OCI-LY7 (cell line): Measurements from ENCODE around the gene TAF4. TPM values are rescaled to one million over a fixed set of nuclear protein-coding genes. Genes with fewer than 3 reads are reported as not detected.
"Not testable (repeated sequence)": the region's sequence is repeated elsewhere in the genome, so short reads cannot be mapped to it uniquely, and the experiment has no call there.

Experiments
- BruUV-seq: library from RNA; stranded (reverse); fragments of 400-500 nt; replicated peaks from 2 replicates; lab custom pipeline; 2021; lab: Mats Ljungman, UMichigan
- CTCF ChIA-PET: fragments of 300-600 bp; sonication (Branson Sonifier 250); formaldehyde crosslinking; loops from one replicate; lab custom pipeline; 2022; ENCODE audit warnings: antibody characterized with exemption; ENCODE audit not compliant: unreplicated experiment; lab: Charles Lee
- POLR2A ChIA-PET: fragments of 300-600 bp; sonication (Branson Sonifier 250); formaldehyde crosslinking; loops from one replicate; lab custom pipeline; 2022; ENCODE audit warnings: antibody characterized with exemption; lab: Charles Lee
- DNase-seq: peaks from one replicate; pipeline ENCODE4 v3.0.0-alpha.2; 2015; ENCODE audit warnings: low spot score
- H2AFZ ChIP-seq: fragments of 200-600 bp; sonication (generic), shearing (Covaris generic); 2 replicates; pipeline ENCODE4 v1.6.1; 2014; ENCODE audit warnings: mild to moderate bottlenecking, antibody characterized with exemption, low read length, moderate library complexity
- H3K27ac ChIP-seq: fragments of 200-600 bp; sonication (generic); 2 replicates; pipeline ENCODE4 v1.5.1; 2014; ENCODE audit warnings: mixed run types, low read depth, mild to moderate bottlenecking, moderate library complexity, low read length, inconsistent platforms; ENCODE audit not compliant: poor library complexity, severe bottlenecking
- H3K36me3 ChIP-seq: fragments of 200-600 bp; sonication (generic); 2 replicates; pipeline ENCODE4 v1.6.1; 2014; ENCODE audit warnings: mild to moderate bottlenecking, antibody characterized with exemption, low read length, moderate library complexity, mixed read lengths; ENCODE audit not compliant: insufficient read depth
- H3K4me1 ChIP-seq: fragments of 200-600 bp; sonication (generic); 2 replicates; pipeline ENCODE4 v1.5.1; 2014; ENCODE audit warnings: mild to moderate bottlenecking, low read length; ENCODE audit not compliant: insufficient read depth, poor library complexity, severe bottlenecking
- H3K4me2 ChIP-seq: fragments of 200-600 bp; sonication (generic); 2 replicates; pipeline ENCODE4 v1.6.1; 2014; ENCODE audit warnings: mild to moderate bottlenecking, low read length
- H3K4me3 ChIP-seq: fragments of 200-600 bp; sonication (generic); 2 replicates; pipeline ENCODE4 v1.5.1; 2014; ENCODE audit warnings: mild to moderate bottlenecking, low read depth, low read length; ENCODE audit not compliant: poor library complexity, severe bottlenecking
- H3K79me2 ChIP-seq: fragments of 200-600 bp; sonication (generic); 2 replicates; pipeline ENCODE4 v1.6.1; 2016; ENCODE audit warnings: low read depth, mild to moderate bottlenecking, low read length, moderate library complexity, mixed read lengths; ENCODE audit not compliant: insufficient read depth
- H3K9me2 ChIP-seq: fragments of 200-600 bp; sonication (generic); 2 replicates; pipeline ENCODE4 v1.6.1; 2016; ENCODE audit warnings: mild to moderate bottlenecking, low read length, mixed read lengths; ENCODE audit not compliant: insufficient read depth
- H3K9me3 ChIP-seq: fragments of 200-600 bp; sonication (generic); 2 replicates; pipeline ENCODE4 v1.6.1; 2014; ENCODE audit warnings: mild to moderate bottlenecking, mixed run types, low read length, mixed read lengths
- H4K20me1 ChIP-seq: fragments of 200-600 bp; sonication (generic); 2 replicates; pipeline ENCODE4 v1.6.1; 2014; ENCODE audit warnings: mild to moderate bottlenecking, antibody characterized with exemption, low read length, moderate library complexity, mixed read lengths; ENCODE audit not compliant: insufficient read depth
- CTCF ChIP-seq: fragments of 200-600 bp; sonication (generic); conservative IDR thresholded peaks from 2 replicates; pipeline ENCODE4 v1.5.1; 2014; ENCODE audit warnings: mild to moderate bottlenecking, antibody characterized with exemption, low read length, moderate library complexity, mixed read lengths
- EZH2phosphoT487 ChIP-seq: fragments of 200-600 bp; sonication (generic); IDR thresholded peaks from 2 replicates; pipeline ENCODE4 v1.6.1; 2018; ENCODE audit warnings: low read depth, borderline replicate concordance, mild to moderate bottlenecking, mixed run types, antibody characterized with exemption, low read length, moderate library complexity, mixed read lengths
- intact Hi-C: fragments of 100-400 bp; cut with micrococcal nuclease; formaldehyde crosslinking; loops from one replicate; pipeline ENCODE4 v1.10.0; 2022; ENCODE audit not compliant: unreplicated experiment
- total RNA-seq, 2 experiments: library from RNA; depleted of rRNA in 1 of 2; stranded (reverse); fragments of >200 nt in 1 of 2; shearing (Covaris generic) in 1 of 2; gene quantifications; 2 replicates each; pipeline ENCODE4 v1.2.3, GENCODE V29; 2014 to 2022

The TAF4 gene
- total RNA-seq, 2 experiments from 2014 or later: 11.2 to 38.9 TPM

- TF ChIP-seq CTCF: no peak
- no peak for TF ChIP-seq EZH2phosphoT487
- H3K79me2 ChIP-seq: no peaks in the 10 kb centered on the region
- intact Hi-C loops: no loop called here
- BruUV-seq: no TSS peak
- H3K4me3 ChIP-seq: no peak overlapping the region
- no peaks in the 10 kb centered on the region for H4K20me1 ChIP-seq
- no peak for DNase-seq
- no peak overlapping the region for H2AFZ ChIP-seq
- no peaks in the 10 kb centered on the region for H3K4me1 ChIP-seq
- ChIA-PET CTCF (interaction anchor here (0.6 kb wide), 1 partner anchor 114 kb away, joined by 3 read pairs; no protein-coding TSS in a partner anchor), POLR2A (no interaction called here)
- H3K27ac ChIP-seq: no peak overlapping the region
- H3K9me2 ChIP-seq: no peaks in the 10 kb centered on the region
- H3K36me3 ChIP-seq: peaks cover 44% of the 10 kb centered on the region
- H3K4me2 ChIP-seq: no peak overlapping the region
- H3K9me3 ChIP-seq: no peaks in the 10 kb centered on the region
Observed at GRCh38 chr20:61983965-61984364, 81.7 kb downstream of the TAF4 start.

DNA sequence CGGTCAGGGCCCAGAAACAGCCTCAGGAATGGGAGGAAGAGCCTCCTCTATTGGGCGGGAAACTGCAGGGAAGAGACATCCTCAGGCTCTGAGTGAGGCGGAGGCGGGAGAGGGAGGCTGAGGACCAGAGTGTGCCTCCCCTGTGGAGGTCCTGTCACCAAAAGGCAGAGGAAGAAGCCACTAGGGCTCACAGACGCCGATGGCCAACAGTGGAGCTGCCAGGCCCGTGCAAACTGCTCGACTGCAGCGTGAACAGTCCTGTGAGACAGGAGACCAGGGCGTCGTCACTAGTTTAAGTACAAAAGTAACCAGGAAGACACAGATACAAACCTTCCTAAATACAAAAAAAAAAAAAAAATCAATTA, 82.7 kb downstream of the TAF4 start:
- Histone ChIP-seq H3K4me2 (no peak overlapping the region), H3K4me3 (no peak overlapping the region), H3K79me2 (no peaks in the 10 kb centered on the region), H4K20me1 (no peaks in the 10 kb centered on the region), H3K27ac (no peak overlapping the region), H2AFZ (no peak overlapping the region), H3K36me3 (peaks cover 40% of the 10 kb centered on the region), H3K9me3 (no peaks in the 10 kb centered on the region), H3K9me2 (no peaks in the 10 kb centered on the region), H3K4me1 (no peaks in the 10 kb centered on the region)
- no peak for DNase-seq
- POLR2A ChIA-PET: no interaction called here
- TF ChIP-seq EZH2phosphoT487 (no peak), CTCF (no peak)
- CTCF ChIA-PET: no interaction called here
- no TSS peak for BruUV-seq
- intact Hi-C loops: no loop called here

GRCh38 chr20:61982191-61982950, 83.3 kb downstream of the TAF4 start:
- no peaks in the 10 kb centered on the region for H3K79me2 ChIP-seq
- ChIA-PET CTCF (no interaction called here), POLR2A (no interaction called here)
- no peaks in the 10 kb centered on the region for H4K20me1 ChIP-seq
- no peak for DNase-seq
- peaks cover 35% of the 10 kb centered on the region for H3K36me3 ChIP-seq
- H3K9me2 ChIP-seq: no peaks in the 10 kb centered on the region
- BruUV-seq: no TSS peak
- TF ChIP-seq CTCF: no peak
- no peak for TF ChIP-seq EZH2phosphoT487
- H3K27ac ChIP-seq: no peak overlapping the region
- H3K4me1 ChIP-seq: no peaks in the 10 kb centered on the region
- H3K4me3 ChIP-seq: no peak overlapping the region
- H3K9me3 ChIP-seq: no peaks in the 10 kb centered on the region
- no peak overlapping the region for H2AFZ ChIP-seq
- intact Hi-C loops: no loop called here
- H3K4me2 ChIP-seq: no peak overlapping the region

GRCh38 chr20:61981691-61982090, 84.0 kb downstream of the TAF4 start:
- H3K27ac ChIP-seq, H3K79me2 ChIP-seq, H3K9me3 ChIP-seq, H3K4me2 ChIP-seq, CTCF ChIA-PET, H3K4me3 ChIP-seq, H3K4me1 ChIP-seq, H2AFZ ChIP-seq, H4K20me1 ChIP-seq, DNase-seq, H3K9me2 ChIP-seq, BruUV-seq, POLR2A ChIA-PET: not testable (repeated sequence)
- intact Hi-C loops: loop anchor here (1.0 to 2.0 kb wide), 2 partner anchors 155 to 176 kb away; no protein-coding TSS in a partner anchor
- H3K36me3 ChIP-seq: peaks cover 29% of the 10 kb centered on the region
